GM13976 (cell line): ENCODE results near the gene FAM163B.

Experiments used
- DNase-seq: peaks from one replicate; pipeline ENCODE4 v3.0.0; 2012; ENCODE audit warnings: low spot score
- CTCF ChIP-seq: IDR thresholded peaks from 2 replicates; pipeline ENCODE4 v1.5.1; 2012; ENCODE audit warnings: borderline replicate concordance, mild to moderate bottlenecking; ENCODE audit not compliant: insufficient read depth; ENCODE audit errors: extremely low read depth, missing control alignments, control extremely low read depth
- in situ Hi-C: fragments of 300-500 bp; cut with MboI; formaldehyde crosslinking; loops from one replicate; pipeline ENCODE4 v1.12.0; 2022; ENCODE audit warnings: low sequenced_read_pairs, mixed read lengths, inconsistent platforms; ENCODE audit not compliant: unreplicated experiment

The FAM163B gene

GRCh38 chr9:133653638-133654037, 44.4 kb upstream of the FAM163B start:
- DNase-seq = no peak
- in situ Hi-C loops = no loop called here
- no peak for TF ChIP-seq CTCF

DNA sequence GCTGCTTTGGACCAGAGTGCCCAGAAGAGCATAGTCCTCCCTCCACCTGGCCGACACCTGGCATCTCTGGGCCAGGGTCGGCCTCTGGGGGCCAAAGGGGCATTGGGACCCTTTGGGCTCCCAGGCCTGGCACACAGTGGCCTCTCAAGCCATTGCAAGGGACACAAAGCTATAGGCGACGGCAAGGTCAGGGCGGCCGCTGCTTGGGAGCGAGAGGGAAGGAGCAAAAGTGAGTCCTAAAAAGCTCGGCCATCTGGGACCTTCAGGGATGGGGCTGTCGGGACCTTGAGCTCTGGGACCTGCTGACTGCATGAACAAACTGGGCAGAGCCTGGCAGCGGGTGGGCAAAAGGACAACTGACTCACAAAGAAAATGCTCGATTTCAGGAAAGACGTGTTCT, 40.8 kb upstream of the FAM163B start:
- DNase-seq = no peak
- no peak for TF ChIP-seq CTCF
- in situ Hi-C loops = no loop called here

DNA sequence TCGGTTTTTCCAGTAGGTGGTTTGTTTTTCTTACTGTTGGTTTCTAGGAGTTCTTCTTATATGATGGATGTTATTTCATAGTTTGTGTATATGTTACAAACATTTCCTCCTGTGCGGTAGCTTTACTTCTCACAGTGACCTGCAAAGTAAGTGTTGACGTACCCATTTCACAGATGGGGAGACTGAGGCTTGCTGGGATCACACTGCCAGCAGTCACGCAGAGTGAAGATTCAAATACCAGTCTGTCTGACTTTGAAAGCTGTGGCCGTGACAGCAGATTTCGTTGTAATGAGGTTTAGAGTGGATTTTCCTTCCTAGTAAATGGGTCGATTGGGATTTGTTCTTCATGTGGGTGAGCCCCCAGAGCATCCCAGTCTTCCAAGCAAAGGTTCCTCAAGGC, 40.0 kb upstream of the FAM163B start:
- no peak for TF ChIP-seq CTCF
- in situ Hi-C loops = no loop called here
- DNase-seq = no peak

GRCh38 chr9:133647765-133648469, 38.7 kb upstream of the FAM163B start:
- in situ Hi-C loops = no loop called here
- no peak for DNase-seq
- no peak for TF ChIP-seq CTCF

GRCh38 chr9:133647148-133647547, 38.0 kb upstream of the FAM163B start:
- in situ Hi-C loops = no loop called here
- DNase-seq = no peak
- no peak for TF ChIP-seq CTCF

DNA sequence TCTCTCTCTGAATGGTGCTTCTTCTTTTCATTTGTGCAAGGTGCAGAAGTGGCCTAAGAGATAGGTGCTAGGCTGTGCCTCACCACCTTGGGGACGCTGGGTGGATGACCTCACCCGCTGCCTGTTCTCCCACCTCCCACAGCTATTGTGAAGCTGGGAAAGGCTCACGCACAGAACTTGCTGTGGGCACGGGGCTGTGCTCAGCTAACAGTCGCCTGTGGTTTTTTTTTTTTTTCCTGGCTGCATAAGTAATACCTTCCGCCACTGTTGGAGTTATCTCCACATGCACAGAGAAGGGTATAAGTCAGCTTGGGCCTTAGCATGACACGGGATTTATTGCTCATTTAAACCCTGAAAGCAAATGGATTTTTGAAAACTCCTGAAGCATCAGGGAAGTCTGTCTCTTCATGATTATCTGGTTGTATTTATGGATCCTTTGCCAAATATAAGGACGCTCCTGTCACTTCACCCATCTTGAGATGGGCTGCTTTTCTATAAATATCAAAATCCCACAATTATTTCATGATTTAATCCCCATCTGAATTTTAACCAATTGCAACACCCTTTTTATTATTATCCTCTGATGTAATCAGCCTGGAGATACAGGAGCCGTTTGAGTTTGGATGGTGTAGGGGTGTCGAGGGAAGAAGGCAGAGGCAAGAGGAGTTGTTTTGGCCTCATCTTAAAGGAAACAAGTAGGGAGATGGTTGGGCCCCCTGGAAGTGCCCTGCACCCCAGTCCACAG, 36.0 kb upstream of the FAM163B start:
- DNase-seq = no peak
- in situ Hi-C loops = no loop called here
- no peak for TF ChIP-seq CTCF
